NCI-H2029 treated with DMSO at 0.1 percent for 48 hours (cell line): ENCODE measurements around the gene SPTBN1.

Experiments used
- DNase-seq: peaks from one replicate; lab custom pipeline; 2025; lab: John Stamatoyannopoulos, UW

The SPTBN1 gene

DNA sequence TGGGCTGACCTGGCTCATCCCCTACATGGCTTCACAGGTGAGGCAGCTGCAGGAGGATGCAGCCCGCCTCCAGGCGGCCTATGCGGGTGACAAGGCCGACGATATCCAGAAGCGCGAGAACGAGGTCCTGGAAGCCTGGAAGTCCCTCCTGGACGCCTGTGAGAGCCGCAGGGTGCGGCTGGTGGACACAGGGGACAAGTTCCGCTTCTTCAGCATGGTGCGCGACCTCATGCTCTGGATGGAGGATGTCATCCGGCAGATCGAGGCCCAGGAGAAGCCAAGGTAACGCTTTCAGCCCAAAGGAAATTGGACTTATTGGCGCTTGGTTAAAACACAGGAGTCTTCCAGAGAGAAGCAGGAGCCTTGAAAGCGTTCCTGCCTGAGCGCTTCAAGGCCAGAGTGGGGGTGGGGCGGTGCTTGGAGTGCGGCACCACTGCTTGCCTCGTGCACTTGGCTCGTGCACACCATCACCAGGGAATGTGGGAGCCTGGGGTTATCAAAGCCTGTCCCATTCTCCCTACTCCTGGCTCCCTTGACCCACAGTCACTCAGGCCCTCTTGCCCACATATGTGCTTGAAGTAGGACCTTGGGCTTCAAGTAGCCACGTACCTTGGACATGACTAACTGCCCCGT, 197.6 kb downstream of the SPTBN1 start:
- DNase-seq = no peak

DNA sequence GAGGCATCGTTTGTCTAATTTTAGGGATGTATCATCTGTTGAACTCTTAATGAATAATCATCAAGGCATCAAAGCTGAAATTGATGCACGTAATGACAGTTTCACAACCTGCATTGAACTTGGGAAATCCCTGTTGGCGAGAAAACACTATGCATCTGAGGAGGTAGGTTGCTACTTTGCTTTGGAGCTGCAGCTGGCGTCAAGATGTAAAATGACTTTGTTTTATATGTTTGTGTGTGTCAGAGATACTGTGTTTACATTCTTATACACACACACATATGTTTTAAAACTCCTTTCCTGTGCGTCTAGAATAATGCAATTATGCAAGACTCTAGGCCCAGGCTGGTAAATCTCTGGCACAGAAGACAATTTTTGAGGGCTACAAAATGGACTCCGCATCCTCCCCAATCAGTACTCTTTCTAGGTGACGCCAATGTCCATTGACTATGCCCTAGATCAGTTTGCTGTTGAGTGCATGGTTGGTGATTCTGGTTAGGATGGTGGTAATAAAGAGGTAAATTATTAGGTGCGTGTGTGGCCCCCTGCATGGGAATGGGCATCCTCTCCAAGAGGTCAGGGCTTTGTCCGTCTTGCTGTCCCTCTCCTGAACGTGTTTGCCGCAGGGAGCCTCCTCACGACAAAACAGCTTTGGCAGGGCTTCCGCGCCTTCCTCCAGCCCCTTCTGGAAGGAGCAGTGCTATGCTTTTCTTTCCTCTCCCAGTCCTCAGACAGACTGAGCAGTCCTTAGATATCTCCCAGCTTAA, 199.1 kb downstream of the SPTBN1 start:
- DNase-seq = no peak

DNA sequence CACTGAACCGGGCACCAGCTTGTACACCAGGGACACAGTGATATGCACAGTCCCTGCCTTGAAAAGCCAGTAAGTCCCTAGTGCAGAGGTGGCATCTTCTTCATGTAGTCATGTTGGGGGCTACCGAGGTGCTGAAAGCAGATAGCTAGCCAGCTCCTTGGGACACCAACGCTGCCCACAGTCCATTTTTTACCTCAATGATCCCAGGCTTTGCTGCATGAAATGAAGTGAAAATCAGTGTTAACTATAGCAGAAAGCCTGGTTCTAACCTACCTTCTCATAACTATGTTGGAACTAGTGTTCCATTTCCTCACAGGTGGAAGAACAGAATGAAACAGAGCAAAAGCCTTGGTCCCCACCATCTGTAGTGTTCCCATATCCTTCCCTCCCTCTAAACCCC, 200.7 kb downstream of the SPTBN1 start:
- DNase-seq = no peak

DNA sequence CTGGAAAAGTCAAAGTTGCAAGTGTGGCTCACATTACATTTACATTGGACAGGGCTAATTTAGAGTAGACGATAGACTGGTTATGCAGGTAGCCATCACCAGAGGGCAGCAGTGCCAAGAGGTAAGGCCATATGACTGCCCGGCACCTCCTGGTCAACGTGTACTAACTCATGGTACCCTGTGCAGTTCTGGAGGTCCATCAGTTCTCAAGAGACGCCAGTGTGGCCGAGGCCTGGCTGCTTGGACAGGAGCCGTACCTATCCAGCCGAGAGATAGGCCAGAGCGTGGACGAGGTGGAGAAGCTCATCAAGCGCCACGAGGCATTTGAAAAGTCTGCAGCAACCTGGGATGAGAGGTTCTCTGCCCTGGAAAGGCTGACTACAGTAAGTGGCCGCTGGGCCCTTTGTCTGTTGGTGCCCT, 201.5 kb downstream of the SPTBN1 start:
- DNase-seq = no peak

DNA sequence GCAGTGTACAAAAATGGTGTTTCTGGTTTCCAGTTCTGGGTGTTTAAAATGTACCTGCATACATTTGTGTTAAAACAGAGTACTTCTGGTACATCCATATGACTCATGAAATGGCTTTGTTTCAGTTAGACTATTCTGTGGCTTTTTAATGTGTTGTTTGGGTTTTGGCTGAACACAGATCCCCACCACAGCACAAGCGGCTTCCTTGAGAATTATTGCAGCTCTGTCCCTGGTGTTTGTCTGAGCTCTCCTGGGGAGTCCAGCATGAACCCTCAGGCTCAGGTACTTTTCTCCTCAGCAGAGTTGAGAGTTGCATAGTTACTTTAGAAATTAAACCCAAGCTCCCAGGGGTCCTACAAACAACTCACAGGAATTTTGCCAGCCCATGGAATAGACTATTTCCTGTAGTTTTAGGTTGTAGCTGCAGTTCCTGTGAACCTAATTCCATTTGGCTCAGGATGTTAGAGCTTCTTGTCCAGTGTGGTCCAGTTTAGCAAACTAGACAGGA, 202.5 kb downstream of the SPTBN1 start:
- no peak for DNase-seq

DNA sequence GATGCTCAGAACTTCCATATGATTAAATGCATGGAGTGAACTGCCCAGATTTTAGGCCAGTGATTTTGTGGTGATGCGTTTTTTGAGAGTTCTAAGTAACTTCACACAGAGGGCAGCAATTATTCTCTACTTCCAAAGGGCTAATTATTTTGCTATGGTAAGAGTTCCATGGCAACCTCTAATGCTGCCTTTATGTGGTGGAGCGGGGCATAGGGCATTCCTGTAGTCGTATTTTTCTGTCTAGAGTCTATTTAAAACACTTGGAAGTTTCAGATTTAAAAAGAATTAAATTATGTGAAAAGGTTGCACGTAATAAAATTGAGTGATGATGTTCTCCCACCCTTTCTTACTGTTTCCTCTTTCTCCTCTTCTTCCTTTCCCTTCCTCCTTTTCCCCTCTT, 203.4 kb downstream of the SPTBN1 start:
- DNase-seq = no peak

DNA sequence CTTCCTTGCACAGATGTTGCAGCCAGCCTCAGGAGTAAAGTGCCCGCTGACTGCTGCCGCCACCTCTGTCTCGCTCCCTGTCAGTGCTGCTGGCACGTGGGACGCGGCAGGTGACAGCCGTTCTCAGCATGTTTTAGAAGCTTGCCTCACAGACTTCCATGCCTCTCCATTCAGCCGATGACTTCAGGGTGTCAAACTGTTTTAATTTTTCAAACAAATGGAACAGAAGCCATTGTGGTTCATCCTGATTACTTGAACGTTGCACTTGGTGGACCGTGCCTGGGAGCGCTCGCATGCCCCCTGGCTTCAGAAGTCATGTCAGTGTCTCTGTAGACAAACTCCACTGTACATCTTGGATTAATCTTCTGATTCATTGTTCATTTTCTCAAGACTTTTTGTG, 204.6 kb downstream of the SPTBN1 start:
- no peak for DNase-seq

DNA sequence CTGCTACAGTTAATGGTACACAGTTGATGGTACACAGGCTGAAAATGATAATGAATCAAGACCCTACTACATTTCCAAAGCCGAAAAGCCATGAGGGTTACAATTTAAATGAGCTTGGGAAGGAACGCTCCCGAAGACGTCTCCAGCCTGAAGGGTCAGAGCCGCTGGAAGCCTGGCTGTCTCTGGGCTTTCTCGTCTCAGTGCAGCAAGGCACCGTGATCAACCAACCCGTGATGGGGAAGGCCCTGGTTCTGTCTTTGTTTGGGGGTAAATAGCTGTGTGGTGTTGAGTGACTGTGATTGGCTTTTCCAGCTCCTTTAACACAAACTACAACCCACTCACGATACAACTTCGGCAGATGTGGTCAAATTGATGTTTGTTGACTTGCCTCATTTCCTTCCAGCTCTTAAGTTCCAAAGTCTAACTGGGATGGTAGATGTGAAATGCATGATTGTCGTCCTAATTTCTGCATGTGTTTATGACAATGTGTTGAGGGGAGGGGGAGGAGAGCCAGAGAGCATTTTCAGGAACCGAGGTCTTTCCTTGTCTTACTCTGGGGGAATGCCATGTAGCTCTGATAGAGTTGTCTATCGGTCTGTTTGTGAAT, 207.4 kb downstream of the SPTBN1 start:
- no peak for DNase-seq

DNA sequence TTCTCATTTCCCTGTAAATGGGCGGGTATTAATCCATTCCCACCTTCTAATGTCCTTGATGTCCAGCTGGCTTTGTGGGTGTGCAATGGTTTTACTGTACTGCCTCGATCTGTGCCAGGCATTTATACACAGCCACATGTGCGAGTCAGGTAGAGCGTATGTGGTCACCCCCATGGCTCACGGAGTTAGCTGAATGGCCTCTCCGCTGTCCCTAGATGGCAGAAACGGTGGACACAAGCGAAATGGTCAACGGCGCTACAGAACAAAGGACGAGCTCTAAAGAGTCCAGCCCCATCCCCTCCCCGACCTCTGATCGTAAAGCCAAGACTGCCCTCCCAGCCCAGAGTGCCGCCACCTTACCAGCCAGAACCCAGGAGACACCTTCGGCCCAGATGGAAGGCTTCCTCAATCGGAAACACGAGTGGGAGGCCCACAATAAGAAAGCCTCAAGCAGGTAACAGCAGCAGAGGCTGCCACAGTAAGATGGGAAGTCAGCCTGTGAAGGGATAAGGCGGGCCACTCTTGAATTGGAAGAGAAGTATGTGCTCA, 208.2 kb downstream of the SPTBN1 start:
- no peak for DNase-seq

DNA sequence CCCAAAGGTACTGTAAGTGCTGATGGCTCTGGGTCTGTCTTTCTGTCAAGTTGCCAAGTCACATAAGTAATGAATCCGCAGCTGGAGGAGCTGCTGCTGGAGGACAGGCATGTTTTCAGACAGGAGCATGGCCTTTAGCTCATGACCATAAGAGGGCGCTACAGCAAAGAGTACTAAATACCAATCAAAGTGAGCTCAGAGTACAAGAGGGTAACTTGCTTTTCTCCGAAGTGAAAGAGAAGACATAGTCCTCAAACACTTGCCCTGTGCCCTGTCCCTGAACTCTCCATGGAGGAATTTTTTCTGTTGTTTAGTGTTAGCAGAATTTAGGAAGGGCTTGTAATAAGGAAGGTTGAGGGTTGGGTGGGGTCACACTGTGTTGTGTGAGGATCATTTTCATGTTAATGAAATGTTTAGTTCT, 209.3 kb downstream of the SPTBN1 start:
- peak; percentile 8 for DNase-seq

DNA sequence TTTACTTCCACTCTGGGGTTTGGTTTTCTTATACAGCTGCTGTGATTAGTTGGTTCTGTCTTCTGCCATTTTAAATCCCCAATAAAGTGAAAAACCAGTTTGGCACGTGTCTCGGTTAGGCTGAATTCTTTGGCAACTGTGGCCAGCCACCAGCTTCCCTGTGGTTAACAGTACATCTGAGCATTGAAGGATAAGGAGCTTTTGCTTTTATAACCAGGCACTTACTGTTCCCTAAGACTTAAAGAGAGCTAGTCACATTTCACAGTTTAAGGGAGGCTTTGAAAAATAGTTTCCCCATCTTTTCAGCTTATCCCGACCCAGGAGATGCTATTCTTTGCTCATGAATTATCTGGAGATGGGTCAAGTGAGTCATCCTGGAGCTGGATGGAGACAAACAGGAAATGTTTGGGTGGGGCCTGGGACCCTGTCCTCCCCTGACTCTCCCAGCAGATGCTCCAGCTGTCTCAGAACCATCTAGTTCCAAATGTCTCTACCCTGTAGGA, 210.1 kb downstream of the SPTBN1 start:
- no peak for DNase-seq

DNA sequence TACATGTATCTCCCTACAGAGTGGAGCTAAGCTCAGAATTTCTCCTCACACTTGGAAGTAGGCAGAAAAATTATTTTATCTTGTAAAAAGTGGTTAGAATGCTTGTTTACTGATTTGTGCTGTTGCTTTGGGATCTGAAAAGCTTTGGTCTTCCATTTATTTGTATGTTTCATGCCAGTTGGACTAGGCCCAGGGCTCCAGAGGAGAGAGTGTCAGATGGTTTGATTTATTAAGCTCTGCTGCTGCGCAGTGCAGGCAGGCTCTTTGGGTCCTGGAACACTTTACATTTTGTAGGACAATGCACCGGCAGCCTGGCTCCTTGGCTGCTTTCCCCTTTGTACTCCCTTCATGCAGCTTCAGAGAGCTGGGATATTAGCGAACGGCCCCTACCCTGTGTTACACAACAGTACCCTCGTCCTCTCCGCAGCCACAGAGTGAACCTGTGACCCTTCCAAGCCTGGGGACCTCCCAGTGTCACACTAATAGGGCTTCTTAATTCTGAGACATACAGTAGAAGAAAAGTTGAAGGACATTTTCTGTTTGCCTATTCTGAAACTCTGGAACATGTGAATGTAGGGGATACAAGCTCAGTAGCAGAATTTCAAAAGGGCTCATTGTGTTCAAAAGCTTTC, 210.6 kb downstream of the SPTBN1 start:
- DNase-seq = no peak

DNA sequence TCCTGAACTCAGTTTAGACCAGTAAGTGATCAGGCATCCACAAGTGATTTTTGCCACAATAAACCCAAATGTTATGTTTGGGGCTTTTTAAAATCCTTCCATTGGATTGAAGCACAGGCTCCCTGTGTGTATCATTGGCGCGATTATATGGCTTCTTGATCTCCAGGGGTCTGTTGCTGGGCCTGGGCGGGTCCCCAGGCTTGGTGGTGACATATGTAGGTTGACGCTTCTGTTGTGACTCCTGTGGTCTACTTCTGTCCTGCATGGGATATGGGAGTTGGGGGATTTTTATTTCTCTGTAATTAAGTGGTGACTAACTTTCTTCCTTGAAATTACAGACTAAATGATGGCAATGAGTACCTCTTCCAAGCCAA, 211.1 kb downstream of the SPTBN1 start:
- no peak for DNase-seq

DNA sequence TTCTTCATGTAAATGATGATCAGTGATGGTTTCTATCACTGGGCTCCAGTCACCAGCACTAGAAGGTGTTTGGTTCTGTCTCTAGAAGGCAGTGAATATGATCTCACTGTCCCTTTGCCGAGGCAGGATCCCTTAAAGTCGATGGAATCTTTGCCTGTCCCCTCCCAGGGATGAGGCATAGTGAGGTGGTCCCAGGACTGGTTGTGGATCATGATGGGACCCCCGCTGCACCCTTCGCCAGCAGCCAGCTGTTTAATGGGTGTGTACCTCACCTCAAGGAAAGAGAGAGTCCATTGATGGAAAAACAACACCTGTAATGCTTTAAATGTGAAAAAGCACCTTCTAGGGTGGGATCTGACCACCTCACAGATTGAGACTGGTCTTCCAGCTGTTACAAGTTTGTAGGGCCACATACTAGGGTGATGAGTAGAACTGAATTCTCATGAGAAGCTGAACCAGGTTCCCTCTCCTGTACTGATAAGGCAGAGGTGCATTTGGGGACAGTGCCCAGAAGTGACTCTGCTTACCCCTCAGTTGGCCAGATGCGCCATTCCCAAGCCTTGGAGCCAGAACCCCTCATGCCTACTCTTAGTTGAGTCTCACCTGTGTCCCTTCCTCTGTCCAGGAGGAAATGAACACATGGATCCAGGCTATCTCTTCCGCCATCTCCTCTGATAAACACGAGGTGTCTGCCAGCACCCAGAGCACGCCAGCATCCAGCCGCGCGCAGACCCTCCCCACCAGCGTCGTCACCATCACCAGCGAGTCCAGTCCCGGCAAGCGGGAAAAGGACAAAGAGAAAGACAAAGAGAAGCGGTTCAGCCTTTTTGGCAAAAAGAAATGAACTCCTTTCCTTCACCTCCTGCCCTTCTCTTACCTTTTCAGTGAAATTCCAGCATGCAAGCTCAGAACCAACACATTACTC, 211.9 kb downstream of the SPTBN1 start:
- DNase-seq = no peak

DNA sequence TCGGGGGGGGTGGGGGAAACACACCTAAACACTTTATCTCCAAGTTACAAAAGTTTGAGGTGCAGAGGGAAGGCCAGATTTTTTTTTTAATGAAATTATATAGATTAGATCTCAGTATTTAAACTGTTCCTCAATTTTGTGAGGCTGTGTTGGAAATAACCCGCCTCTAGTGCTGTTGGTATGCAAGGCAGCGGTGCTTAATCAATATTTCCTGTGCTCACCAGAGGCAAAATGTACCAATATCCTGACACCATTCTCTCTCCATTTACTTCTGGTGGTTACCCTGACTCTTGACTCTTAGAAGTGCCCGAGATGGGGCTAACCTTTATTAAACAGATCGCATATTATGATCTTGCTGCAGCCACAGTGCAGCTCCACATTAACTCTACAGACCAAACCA, 212.6 kb downstream of the SPTBN1 start:
- DNase-seq = no peak

DNA sequence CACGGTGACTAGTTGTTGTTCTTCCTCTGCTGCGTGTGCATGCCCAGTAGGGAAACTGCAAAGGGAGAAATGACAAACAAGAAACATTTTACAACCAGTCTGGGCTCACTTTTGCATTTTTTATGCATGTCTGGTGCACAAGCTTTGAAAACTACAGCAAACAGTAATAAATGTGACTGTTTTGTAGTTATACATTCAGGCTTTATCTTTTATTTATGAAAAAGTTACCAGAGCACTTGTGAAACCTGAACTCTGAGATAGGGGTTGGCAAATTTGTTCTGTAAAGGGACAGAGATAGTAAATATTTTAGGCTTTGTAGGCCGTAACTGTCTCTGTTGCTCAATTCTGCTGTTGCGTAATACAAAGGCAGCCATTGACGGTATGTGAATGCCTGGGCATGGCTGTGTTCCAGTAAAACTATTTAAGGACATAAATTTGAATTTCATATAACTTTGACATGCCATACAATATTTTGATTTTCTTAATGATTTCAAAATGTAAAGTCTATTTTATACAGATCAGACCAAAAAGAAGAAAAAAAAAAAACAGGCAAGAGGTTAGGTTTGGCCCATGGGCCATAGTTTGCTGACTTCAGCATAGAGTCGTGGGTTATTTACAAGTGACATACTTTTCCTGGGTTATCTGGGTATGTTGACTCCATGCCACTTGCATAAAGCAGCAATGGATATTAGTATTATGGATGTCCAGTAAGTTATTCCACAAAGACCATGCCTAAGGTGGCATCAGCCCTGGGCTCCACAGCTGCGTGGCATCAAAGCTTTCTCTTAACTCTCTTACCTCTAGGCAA, 213.8 kb downstream of the SPTBN1 start:
- no peak for DNase-seq

DNA sequence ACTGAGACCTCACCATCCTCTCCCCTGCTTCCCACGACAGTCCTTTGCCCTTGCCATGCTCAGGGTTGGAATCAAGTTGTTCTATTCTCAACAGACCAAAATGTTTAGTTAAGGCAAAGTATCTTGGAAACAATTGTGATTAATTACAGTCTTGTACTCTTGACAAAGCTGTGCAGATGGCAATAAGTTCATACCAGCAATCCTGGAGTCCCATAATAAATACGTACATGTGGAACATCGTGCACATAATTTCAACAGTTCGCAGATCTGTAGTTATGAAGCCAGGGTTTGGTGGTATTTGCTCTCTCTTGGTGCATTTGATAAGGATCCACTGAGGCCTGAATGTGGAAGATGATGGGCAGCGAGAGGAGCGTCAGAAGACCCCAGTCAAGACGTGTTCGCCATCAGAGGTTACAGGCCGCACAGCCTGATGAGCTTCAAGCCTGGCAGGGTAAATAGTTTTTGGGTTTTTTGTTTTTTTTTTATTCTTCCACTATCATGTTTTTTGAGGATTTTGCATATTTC, 214.4 kb downstream of the SPTBN1 start:
- DNase-seq = no peak

DNA sequence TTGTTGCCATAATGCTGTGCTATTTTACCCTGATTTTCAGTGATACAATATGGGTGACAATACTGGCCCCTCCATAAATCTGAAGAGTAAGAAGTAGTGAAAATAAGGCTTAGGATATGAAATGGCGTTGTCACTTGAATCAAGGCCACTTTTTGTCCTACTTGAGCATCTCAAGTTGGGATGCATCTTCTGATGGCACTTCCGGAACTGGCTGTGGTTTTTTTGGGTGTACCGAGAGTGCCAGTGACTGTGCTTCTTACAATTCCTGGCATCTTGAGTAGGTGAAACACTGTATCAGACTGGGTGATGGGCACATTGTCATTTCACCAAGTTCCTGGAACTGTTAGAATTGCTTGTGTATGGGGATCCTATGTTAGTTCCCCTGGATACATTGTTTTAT, 214.9 kb downstream of the SPTBN1 start:
- no peak for DNase-seq

DNA sequence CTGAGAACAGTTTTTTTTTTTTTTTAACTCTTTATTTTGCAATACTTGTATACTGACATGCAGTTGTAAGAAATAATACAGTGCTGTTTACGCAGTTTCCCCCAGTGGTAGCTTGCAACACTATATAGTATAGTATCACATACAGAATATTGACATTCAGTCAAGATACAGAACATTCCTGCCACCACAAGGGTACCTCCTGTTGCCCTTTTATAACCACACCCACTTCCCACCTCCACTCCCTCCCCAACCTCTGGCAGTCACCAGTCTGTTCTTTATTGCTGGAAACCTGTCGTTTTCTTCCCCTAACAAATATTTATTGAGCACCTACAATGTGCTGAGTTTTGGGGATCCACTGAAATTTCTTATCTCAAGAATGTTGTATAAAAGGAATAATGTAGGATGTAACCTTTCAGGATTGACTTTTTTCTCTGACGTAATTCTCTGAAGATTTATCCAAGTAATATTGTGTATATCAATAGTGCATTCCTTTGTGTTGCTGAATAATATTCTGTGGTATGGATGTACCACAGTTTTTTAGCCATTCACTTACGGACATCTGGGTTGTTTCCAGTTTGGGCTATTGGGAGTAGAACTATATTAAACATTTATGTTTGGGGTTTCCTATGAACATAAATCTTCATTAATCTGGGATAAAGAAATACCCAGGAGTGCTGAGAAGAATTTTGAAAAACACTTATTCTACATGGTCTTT, 215.9 kb downstream of the SPTBN1 start:
- no peak for DNase-seq
